Prostate gland (tissue), 2 donors: ENCODE data around the gene UBE2D2. TPM values are rescaled to one million over a fixed set of nuclear protein-coding genes. Genes with fewer than 3 reads are reported as not detected.
"Not testable (repeated sequence)": the region's sequence is repeated elsewhere in the genome, so short reads cannot be mapped to it uniquely, and the experiment has no call there.

ENCODE experiments used
- DNase-seq: peaks from one replicate; pipeline ENCODE4 v3.0.0-alpha.2; 2019; ENCODE audit warnings: low spot score
- H3K27ac ChIP-seq, 2 donors: fragments of 200-600 bp; sonication (generic); 2 replicates each; pipeline ENCODE4 v1.5.1; 2017 to 2019
- H3K27me3 ChIP-seq: fragments of 200-600 bp; sonication (generic); replicated peaks from 2 replicates; pipeline ENCODE4 v1.5.1; 2019; ENCODE audit not compliant: insufficient read depth
- H3K36me3 ChIP-seq, 2 donors: fragments of 200-600 bp; sonication (generic); 1 replicate in 1 of 2; 2 replicates in 1 of 2; pipeline versions ENCODE4 v1.5.1 to v1.8.1; 2017 to 2019
- H3K4me1 ChIP-seq: fragments of 200-600 bp; sonication (generic); replicated peaks from 2 replicates; pipeline ENCODE4 v1.5.1; 2019
- H3K4me3 ChIP-seq, 2 donors: fragments of 200-600 bp; sonication (generic); 2 replicates each; pipeline ENCODE4 v1.5.1; 2017 to 2019
- H3K9me3 ChIP-seq: fragments of 200-600 bp; sonication (generic); 2 replicates; pipeline ENCODE4 v1.5.1; 2017
- CTCF ChIP-seq, 4 experiments: fragments of 200-600 bp in 2 of 4; fragments of 450-650 bp in 2 of 4; sonication (generic) in 2 of 4; IDR thresholded peaks; 1 replicate in 3 of 4; 2 replicates in 1 of 4; pipeline ENCODE4 v1.5.1; 2016 to 2019; ENCODE audit warnings: antibody characterized with exemption in 4 of 4, mild to moderate bottlenecking in 2 of 4, moderate library complexity in 2 of 4
- POLR2A ChIP-seq: fragments of 450-650 bp; IDR thresholded peaks from one replicate; pipeline ENCODE4 v1.6.1; 2016; ENCODE audit warnings: antibody characterized with exemption, mild to moderate bottlenecking
- POLR2AphosphoS5 ChIP-seq: sonication (generic); formaldehyde crosslinking; IDR thresholded peaks from one replicate; pipeline ENCODE4 v1.6.1; 2017; ENCODE audit warnings: antibody characterized with exemption
- WGBS: methylation state at CpG from one replicate; pipeline ENCODE4 v1.1.5; 2018; 5-methylcytosine and 5-hydroxymethylcytosine counted together
- intact Hi-C: fragments of 100-400 bp; cut with DNase I; formaldehyde crosslinking; loops from one replicate; pipeline ENCODE4 v1.14.2; 2022
- total RNA-seq, 2 donors: library from RNA; depleted of rRNA; stranded (reverse); fragments of >200 nt; gene quantifications; one replicate each; pipeline ENCODE4 v1.1.0, GENCODE V29; 2016

Gene UBE2D2
- total RNA-seq, 2 donors from 2014 or later = 90.3 to 96.3 TPM

DNA sequence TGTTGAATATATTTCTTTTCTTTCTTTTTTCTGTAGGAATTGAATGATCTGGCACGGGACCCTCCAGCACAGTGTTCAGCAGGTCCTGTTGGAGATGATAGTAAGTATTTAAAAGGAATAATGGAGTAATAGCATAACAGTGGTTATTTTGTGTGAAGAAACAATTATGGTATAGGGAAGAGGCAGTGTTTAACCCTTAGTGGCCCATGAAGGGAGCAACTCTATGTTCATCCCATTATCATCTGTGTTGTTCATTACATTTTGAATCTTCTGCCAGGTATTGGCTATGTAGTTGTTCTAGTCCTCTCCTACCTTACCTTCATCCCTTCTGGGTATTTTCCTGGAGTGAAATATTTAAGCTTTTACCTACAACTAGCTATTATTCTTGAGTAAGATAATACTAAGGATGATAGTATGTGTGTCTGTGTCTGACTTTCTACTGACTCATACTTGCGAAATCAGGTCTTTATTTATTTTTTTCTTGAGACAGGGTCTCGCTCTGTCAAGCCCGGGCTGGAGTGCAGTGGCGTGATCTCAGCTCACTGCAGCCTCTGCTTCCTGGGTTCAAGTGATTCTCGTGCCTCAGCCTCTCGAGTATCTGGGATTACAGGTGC lies 39.3 kb downstream of the UBE2D2 start:
- no peak for TF ChIP-seq CTCF (IDR thresholded peaks at IDR 0.05)
- TF ChIP-seq POLR2AphosphoS5 = no peak
- no peak for TF ChIP-seq POLR2A
- intact Hi-C loops = no loop called here
- 92% methylated on average over 7 of the region's 7 CpGs for WGBS
- Histone ChIP-seq H3K9me3 (no peaks in the 10 kb centered on the region), H3K27ac (no peak overlapping the region), H3K4me3 (no peak overlapping the region), H3K36me3 (peaks cover 0 to 9% of the 10 kb centered on the region in 2 donors), H3K4me1 (no peaks in the 10 kb centered on the region), H3K27me3 (no peaks in the 10 kb centered on the region)
- no peak for DNase-seq

DNA sequence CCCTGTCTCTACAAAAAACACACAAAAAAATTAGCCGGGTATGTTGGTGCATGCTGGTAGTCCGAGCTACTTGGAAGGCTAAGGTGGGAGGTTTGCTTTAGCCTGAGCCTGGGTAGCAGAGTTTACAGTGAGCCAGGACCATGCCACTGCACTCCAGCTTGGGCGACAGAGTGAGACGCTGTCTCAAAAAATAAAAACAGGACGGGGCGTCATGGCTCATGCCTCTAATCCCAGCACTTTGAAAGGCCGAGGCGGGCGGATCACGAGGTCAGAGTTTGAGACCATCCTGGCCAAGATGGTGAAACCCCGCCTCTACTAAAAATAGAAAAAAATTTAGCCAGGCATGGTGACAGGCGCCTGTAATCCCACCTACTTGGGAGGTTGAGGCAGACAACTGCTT lies 40.3 kb downstream of the UBE2D2 start:
- TF ChIP-seq POLR2A (no peak), CTCF (IDR thresholded peaks at IDR 0.05) (no peak), POLR2AphosphoS5 (no peak)
- H3K27ac ChIP-seq = no peak overlapping the region
- H3K9me3 ChIP-seq = no peaks in the 10 kb centered on the region
- DNase-seq = no peak
- H3K36me3 ChIP-seq = peaks cover 0 to 9% of the 10 kb centered on the region in 2 donors
- H3K4me1 ChIP-seq = no peaks in the 10 kb centered on the region
- 90% methylated on average over 12 of the region's 12 CpGs for WGBS
- intact Hi-C loops = no loop called here
- H3K4me3 ChIP-seq = no peak overlapping the region
- no peaks in the 10 kb centered on the region for H3K27me3 ChIP-seq

- H3K4me3 ChIP-seq, H3K36me3 ChIP-seq, DNase-seq, H3K27ac ChIP-seq, intact Hi-C loops, H3K4me1 ChIP-seq, H3K27me3 ChIP-seq, H3K9me3 ChIP-seq: not testable (repeated sequence)
- WGBS = 93% methylated on average over 9 of the region's 9 CpGs
Measured at GRCh38 chr5:139601948-139602347, 40.8 kb downstream of the UBE2D2 start.

DNA sequence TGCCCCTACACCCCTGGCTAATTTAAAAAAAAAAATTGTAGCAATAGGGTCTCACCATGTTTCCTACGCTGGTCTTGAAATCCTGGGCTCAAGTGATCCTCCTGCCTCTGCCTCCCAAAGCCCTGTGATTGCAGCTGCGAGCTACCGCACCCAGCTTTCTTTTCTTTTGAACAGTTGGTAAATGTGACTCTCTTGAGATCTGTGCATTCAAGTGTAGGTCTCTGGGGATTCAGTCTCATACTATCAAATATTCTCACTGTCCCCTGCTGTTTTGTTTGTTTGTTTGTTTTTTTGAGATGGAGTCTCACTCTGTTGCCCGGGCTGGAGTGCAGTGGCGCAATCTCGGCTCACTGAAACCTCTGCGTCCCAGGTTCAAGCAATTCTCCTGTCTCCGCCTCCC lies 44.7 kb downstream of the UBE2D2 start:
- no peaks in the 10 kb centered on the region for H3K4me1 ChIP-seq
- intact Hi-C loops = no loop called here
- H3K36me3 ChIP-seq = peaks cover 0 to 9% of the 10 kb centered on the region in 2 donors
- no peak for DNase-seq
- H3K9me3 ChIP-seq = no peaks in the 10 kb centered on the region
- TF ChIP-seq POLR2A = no peak
- no peak for TF ChIP-seq POLR2AphosphoS5
- TF ChIP-seq CTCF (IDR thresholded peaks at IDR 0.05) = no peak
- 97% methylated on average over 8 of the region's 8 CpGs for WGBS
- no peaks in the 10 kb centered on the region for H3K27me3 ChIP-seq
- H3K4me3 ChIP-seq = no peak overlapping the region
- H3K27ac ChIP-seq = no peak overlapping the region

DNA sequence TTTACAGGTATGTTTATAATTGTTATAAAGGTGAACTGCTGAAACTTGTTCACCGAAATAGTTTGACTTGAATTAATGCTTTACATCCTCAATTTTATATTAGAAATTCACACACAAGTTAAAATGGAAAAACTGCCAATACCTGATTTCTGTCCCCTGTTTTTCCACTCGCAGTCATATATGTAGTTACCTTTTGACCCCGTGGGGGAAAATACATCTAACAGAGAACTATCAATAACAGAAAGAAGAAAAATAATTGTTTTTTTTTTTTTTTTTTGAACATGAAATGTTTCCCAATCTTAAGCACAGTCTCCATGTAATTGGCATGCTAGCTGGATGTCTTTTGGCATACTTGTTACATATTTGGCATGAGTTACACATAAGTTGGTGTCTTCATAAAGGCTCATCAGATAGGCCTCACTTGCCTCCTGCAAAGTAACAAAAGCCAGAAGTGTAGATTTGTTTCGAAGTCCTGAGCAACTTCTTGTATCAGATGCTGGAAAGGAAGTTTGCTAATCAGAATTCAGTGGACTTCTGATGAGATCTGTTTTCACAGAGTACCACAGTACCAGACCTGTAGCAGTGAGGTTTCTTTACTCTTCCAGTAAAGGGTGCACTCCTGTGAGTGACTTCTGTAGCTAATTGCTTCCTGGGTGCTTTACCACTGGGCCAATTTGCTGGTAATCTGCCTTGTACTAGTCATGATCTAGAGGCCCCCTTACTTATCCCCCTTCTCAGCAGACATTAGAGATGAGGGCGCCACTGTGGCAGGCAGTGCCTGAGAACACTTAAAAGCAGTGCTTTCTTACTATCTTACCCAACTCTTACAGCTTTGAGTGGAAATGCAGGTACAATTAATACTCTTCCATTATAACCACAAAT lies 50.8 kb downstream of the UBE2D2 start:
- H3K9me3 ChIP-seq = no peaks in the 10 kb centered on the region
- TF ChIP-seq POLR2AphosphoS5 = no peak
- TF ChIP-seq POLR2A = no peak
- TF ChIP-seq CTCF (IDR thresholded peaks at IDR 0.05) = no peak
- H3K36me3 ChIP-seq = no peaks in the 10 kb centered on the region
- 82% methylated on average over 5 of the region's 5 CpGs for WGBS
- DNase-seq = no peak
- no peak overlapping the region for H3K27ac ChIP-seq
- no peak overlapping the region for H3K4me3 ChIP-seq
- intact Hi-C loops = no loop called here
- no peaks in the 10 kb centered on the region for H3K4me1 ChIP-seq
- no peaks in the 10 kb centered on the region for H3K27me3 ChIP-seq
